ENCODE data around the gene ITM2A. TPM values are rescaled to one million over a fixed set of nuclear protein-coding genes. Genes with fewer than 3 reads are reported as not detected.

Gene ITM2A
- total and polyA plus RNA-seq, 2 donors (not counting 1 experiment from before 2014, with no cell fraction given): 14.9 to 16.3 TPM

- intact Hi-C loops (cut with micrococcal nuclease): no loop called here
These were observed 1.3 kb upstream of the ITM2A start for GRCh38 chrX:79368441-79368840.

GRCh38 chrX:79367907-79368306, 773 bp upstream of the ITM2A start:
- no CpG with 5 or more reads among the region's 3 CpGs for WGBS (ENCODE audit: insufficient coverage)
- peaks cover 7 to 9% of the 10 kb centered on the region in 2 donors for H3K4me1 ChIP-seq (ENCODE audit: control insufficient read depth in 2 of 2, insufficient read depth in 2 of 2, low read length in 2 of 2)
- Mint-ChIP-seq H3K4me1 (peaks cover 24% of the 10 kb centered on the region), H3K27me3 (no peaks in the 10 kb centered on the region), H3K9me3 (ENCODE audit: insufficient read depth) (no peaks in the 10 kb centered on the region), H3K27ac (peak overlapping the region; percentile 96), H3K4me3 (peak overlapping the region; percentile 98)
- peak overlapping the region; percentile 55 for H3K4me2 ChIP-seq (replicated peaks; ENCODE audit: low read depth, low read length, poor library complexity, severe bottlenecking)
- H3K27me3 ChIP-seq (replicated peaks in 1 of 4; ENCODE audit: control extremely low read depth in 1 of 4, control insufficient read depth in 3 of 4, insufficient read depth in 4 of 4, low read length in 3 of 4): no peaks in the 10 kb centered on the region
- intact Hi-C loops (cut with micrococcal nuclease): no loop called here
- peak overlapping the region; percentile 62 to 75 for H3K27ac ChIP-seq (ENCODE audit: low read length in 2 of 2)
- H3K79me2 ChIP-seq (ENCODE audit: control insufficient read depth, insufficient read depth, low read length): peaks cover 5% of the 10 kb centered on the region
- no peaks in the 10 kb centered on the region for H3K9me3 ChIP-seq (ENCODE audit: control extremely low read depth in 1 of 3, control insufficient read depth in 2 of 3, insufficient read depth in 1 of 3, low read length in 2 of 3)
- ChIA-PET POLR2A (interaction anchor here (0.6 kb wide), 1 partner anchor 39 kb away, joined by 3 read pairs; no protein-coding TSS in a partner anchor), CTCF (interaction anchor here (1.3 to 2.2 kb wide), 2 partner anchors 45 to 812 kb away, joined by 3 to 6 read pairs; no protein-coding TSS in a partner anchor)
- peak overlapping the region; percentile 76 for H2AFZ ChIP-seq (ENCODE audit: insufficient read depth, low read depth, low read length, poor library complexity, severe bottlenecking)
- ATAC-seq (ENCODE audit: low read depth) (no peak), DNase-seq (peak; percentile 12)
- no peak for TF ChIP-seq EZH2 (IDR thresholded peaks at IDR 0.05; ENCODE audit: borderline replicate concordance, insufficient read depth, low read depth, low read length, poor library complexity, severe bottlenecking)
- no peak for TF ChIP-seq CTCF (IDR thresholded peaks at IDR 0.05)
- H3K36me3 ChIP-seq (replicated peaks in 1 of 2; ENCODE audit: control extremely low read depth in 1 of 2, control insufficient read depth in 1 of 2, extremely low read depth in 1 of 2, insufficient read depth in 2 of 2, low read length in 1 of 2): no peaks in the 10 kb centered on the region
- H3K9ac ChIP-seq (ENCODE audit: low read length): peak overlapping the region; percentile 78
- H3K4me3 ChIP-seq (ENCODE audit: control extremely low read depth in 1 of 5, extremely low read depth in 1 of 5, insufficient read depth in 1 of 5, low read depth in 2 of 5, low read length in 4 of 5): peak overlapping the region in 3 of 5 experiments; percentile 56 to 73 (median 56)
- no peaks in the 10 kb centered on the region for H4K20me1 ChIP-seq (ENCODE audit: control insufficient read depth, insufficient read depth, low read length, poor library complexity, severe bottlenecking)

More at GRCh38 chrX:79368441-79368840, 1.3 kb upstream of the ITM2A start:
- WGBS (ENCODE audit: insufficient coverage): no CpG with 5 or more reads among the region's 6 CpGs
- Histone ChIP-seq H3K9ac (ENCODE audit: low read length) (no peak overlapping the region), H3K9me3 (ENCODE audit: control extremely low read depth in 1 of 3, control insufficient read depth in 2 of 3, insufficient read depth in 1 of 3, low read length in 2 of 3) (no peaks in the 10 kb centered on the region), H3K27ac (ENCODE audit: low read length in 2 of 2) (no peak overlapping the region), H3K4me2 (replicated peaks; ENCODE audit: low read depth, low read length, poor library complexity, severe bottlenecking) (no peak overlapping the region), H3K27me3 (replicated peaks in 1 of 4; ENCODE audit: control extremely low read depth in 1 of 4, control insufficient read depth in 3 of 4, insufficient read depth in 4 of 4, low read length in 3 of 4) (no peaks in the 10 kb centered on the region), H3K4me1 (ENCODE audit: control insufficient read depth in 2 of 2, insufficient read depth in 2 of 2, low read length in 2 of 2) (peaks cover 7 to 9% of the 10 kb centered on the region in 2 donors), H3K4me3 (ENCODE audit: control extremely low read depth in 1 of 5, extremely low read depth in 1 of 5, insufficient read depth in 1 of 5, low read depth in 2 of 5, low read length in 4 of 5) (no peak overlapping the region), H3K36me3 (replicated peaks in 1 of 2; ENCODE audit: control extremely low read depth in 1 of 2, control insufficient read depth in 1 of 2, extremely low read depth in 1 of 2, insufficient read depth in 2 of 2, low read length in 1 of 2) (no peaks in the 10 kb centered on the region), H4K20me1 (ENCODE audit: control insufficient read depth, insufficient read depth, low read length, poor library complexity, severe bottlenecking) (no peaks in the 10 kb centered on the region), H2AFZ (ENCODE audit: insufficient read depth, low read depth, low read length, poor library complexity, severe bottlenecking) (no peak overlapping the region), H3K79me2 (ENCODE audit: control insufficient read depth, insufficient read depth, low read length) (peaks cover 5% of the 10 kb centered on the region)
- ChIA-PET CTCF (interaction anchor here (2.2 kb wide), 1 partner anchor 812 kb away, joined by 6 read pairs; no protein-coding TSS in a partner anchor), POLR2A (no interaction called here)
- Mint-ChIP-seq H3K27me3 (no peaks in the 10 kb centered on the region), H3K9me3 (ENCODE audit: insufficient read depth) (no peaks in the 10 kb centered on the region), H3K4me1 (peaks cover 24% of the 10 kb centered on the region), H3K4me3 (no peak overlapping the region), H3K27ac (no peak overlapping the region)
- no peak for TF ChIP-seq CTCF (IDR thresholded peaks at IDR 0.05)
- TF ChIP-seq EZH2 (IDR thresholded peaks at IDR 0.05; ENCODE audit: borderline replicate concordance, insufficient read depth, low read depth, low read length, poor library complexity, severe bottlenecking): no peak
- ATAC-seq (ENCODE audit: low read depth) (no peak), DNase-seq (no peak)
